HEK293 (cell line): ENCODE measurements around the gene EFCAB12.

Source experiments
- KLF1 ChIP-seq: fragments of 450-650 bp; formaldehyde crosslinking; IDR thresholded peaks from 2 replicates; pipeline ENCODE4 v1.5.1; 2016; ENCODE audit warnings: missing biosample characterization, missing genetic modification characterization
- MYNN ChIP-seq: fragments of 450-650 bp; formaldehyde crosslinking; IDR thresholded peaks from 2 replicates; pipeline ENCODE4 v1.5.1; 2016; ENCODE audit warnings: missing biosample characterization, missing genetic modification characterization, borderline replicate concordance
- ZBTB21 ChIP-seq: fragments of 450-650 bp; formaldehyde crosslinking; IDR thresholded peaks from 2 replicates; pipeline ENCODE4 v1.5.1; 2017; ENCODE audit warnings: missing biosample characterization, missing genetic modification characterization
- ZFP41 ChIP-seq: fragments of 450-650 bp; formaldehyde crosslinking; IDR thresholded peaks from 2 replicates; pipeline ENCODE4 v1.5.1; 2016; ENCODE audit warnings: missing biosample characterization, missing genetic modification characterization, borderline replicate concordance
- ZIC2 ChIP-seq: fragments of 450-650 bp; formaldehyde crosslinking; IDR thresholded peaks from 2 replicates; pipeline ENCODE4 v1.5.1; 2016; ENCODE audit warnings: missing biosample characterization, missing genetic modification characterization
- ZNF239 ChIP-seq: fragments of 450-650 bp; formaldehyde crosslinking; IDR thresholded peaks from 2 replicates; pipeline ENCODE4 v1.5.1; 2016; ENCODE audit warnings: missing biosample characterization, missing genetic modification characterization
- ZNF274 ChIP-seq, 2 experiments: fragments of 200-500 bp in 1 of 2; fragments of 450-650 bp in 1 of 2; sonication (Bioruptor generic) in 1 of 2; formaldehyde crosslinking in 1 of 2; IDR thresholded peaks; 2 replicates each; pipeline versions ENCODE4 v1.5.1 to v1.6.1; 2014 to 2016; ENCODE audit warnings: borderline replicate concordance in 1 of 2, inconsistent platforms in 1 of 2, low read length in 1 of 2, missing biosample characterization in 1 of 2, missing genetic modification characterization in 1 of 2
- ZNF302 ChIP-seq: fragments of 450-650 bp; formaldehyde crosslinking; IDR thresholded peaks from 2 replicates; pipeline ENCODE4 v1.5.1; 2016; ENCODE audit warnings: missing biosample characterization, missing genetic modification characterization, low read depth
- TF ChIP-seq, protein P1 (sequence below): fragments of 450-650 bp; formaldehyde crosslinking; IDR thresholded peaks from 2 replicates; pipeline ENCODE4 v1.5.1; 2016; ENCODE audit warnings: missing biosample characterization, missing genetic modification characterization
- TF ChIP-seq, protein P2 (sequence below): fragments of 450-650 bp; formaldehyde crosslinking; IDR thresholded peaks from 2 replicates; pipeline ENCODE4 v1.5.1; 2016; ENCODE audit warnings: missing biosample characterization, missing genetic modification characterization

DNA sequence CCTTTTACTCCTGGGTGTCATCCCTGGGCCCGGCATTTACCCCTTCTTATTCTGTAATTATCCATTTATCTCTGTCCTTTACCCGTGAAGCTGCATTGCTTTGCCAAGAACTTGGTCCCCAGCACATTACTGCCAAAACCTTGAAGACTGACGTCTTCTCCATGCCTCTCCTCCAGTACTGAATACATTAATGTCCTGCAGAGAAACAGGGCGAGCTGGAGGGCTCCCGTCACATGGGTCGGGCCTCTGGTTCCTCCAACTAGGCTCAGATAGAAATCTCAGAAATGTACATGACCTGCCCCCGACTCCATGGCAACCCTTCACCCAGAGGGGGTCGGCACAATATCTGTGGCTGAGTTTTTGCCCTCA, 445 bp downstream of the EFCAB12 start:
- TF ChIP-seq, protein P1, sequence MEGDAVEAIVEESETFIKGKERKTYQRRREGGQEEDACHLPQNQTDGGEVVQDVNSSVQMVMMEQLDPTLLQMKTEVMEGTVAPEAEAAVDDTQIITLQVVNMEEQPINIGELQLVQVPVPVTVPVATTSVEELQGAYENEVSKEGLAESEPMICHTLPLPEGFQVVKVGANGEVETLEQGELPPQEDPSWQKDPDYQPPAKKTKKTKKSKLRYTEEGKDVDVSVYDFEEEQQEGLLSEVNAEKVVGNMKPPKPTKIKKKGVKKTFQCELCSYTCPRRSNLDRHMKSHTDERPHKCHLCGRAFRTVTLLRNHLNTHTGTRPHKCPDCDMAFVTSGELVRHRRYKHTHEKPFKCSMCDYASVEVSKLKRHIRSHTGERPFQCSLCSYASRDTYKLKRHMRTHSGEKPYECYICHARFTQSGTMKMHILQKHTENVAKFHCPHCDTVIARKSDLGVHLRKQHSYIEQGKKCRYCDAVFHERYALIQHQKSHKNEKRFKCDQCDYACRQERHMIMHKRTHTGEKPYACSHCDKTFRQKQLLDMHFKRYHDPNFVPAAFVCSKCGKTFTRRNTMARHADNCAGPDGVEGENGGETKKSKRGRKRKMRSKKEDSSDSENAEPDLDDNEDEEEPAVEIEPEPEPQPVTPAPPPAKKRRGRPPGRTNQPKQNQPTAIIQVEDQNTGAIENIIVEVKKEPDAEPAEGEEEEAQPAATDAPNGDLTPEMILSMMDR (tag by site-specific recombination) = no peak
- TF ChIP-seq ZFP41 (tag by site-specific recombination) (no peak), ZNF274 (IDR thresholded peaks at IDR 0.05; ENCODE audit: low read length) (no peak), ZNF274 (tag by site-specific recombination; IDR thresholded peaks at IDR 0.05; ENCODE audit: borderline replicate concordance) (no peak), ZBTB21 (no peak), ZNF302 (tag by site-specific recombination) (no peak), ZNF239 (tag by site-specific recombination) (no peak), ZIC2 (tag by site-specific recombination) (no peak), MYNN (no peak), KLF1 (no peak)
- TF ChIP-seq, protein P2, sequence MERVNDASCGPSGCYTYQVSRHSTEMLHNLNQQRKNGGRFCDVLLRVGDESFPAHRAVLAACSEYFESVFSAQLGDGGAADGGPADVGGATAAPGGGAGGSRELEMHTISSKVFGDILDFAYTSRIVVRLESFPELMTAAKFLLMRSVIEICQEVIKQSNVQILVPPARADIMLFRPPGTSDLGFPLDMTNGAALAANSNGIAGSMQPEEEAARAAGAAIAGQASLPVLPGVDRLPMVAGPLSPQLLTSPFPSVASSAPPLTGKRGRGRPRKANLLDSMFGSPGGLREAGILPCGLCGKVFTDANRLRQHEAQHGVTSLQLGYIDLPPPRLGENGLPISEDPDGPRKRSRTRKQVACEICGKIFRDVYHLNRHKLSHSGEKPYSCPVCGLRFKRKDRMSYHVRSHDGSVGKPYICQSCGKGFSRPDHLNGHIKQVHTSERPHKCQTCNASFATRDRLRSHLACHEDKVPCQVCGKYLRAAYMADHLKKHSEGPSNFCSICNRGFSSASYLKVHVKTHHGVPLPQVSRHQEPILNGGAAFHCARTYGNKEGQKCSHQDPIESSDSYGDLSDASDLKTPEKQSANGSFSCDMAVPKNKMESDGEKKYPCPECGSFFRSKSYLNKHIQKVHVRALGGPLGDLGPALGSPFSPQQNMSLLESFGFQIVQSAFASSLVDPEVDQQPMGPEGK (tag by site-specific recombination) = no peak
